Activated CD8-positive, alpha-beta T cell treated with anti-CD3 and anti-CD28 coated beads for 36 hours (primary cell): ENCODE results near the gene CREB1. TPM values are rescaled to one million over a fixed set of nuclear protein-coding genes. Genes with fewer than 3 reads are reported as not detected.
A peak's percentile ranks its signal among the peaks of the same experiment; 100 is the strongest.

Source experiments
- ATAC-seq: fragments of 200-7000 bp; cut with Tn5 transposase; one replicate; pipeline ENCODE4 v1.10.0; 2021; ENCODE audit warnings: mild to moderate bottlenecking, moderate library complexity
- CTCF ChIA-PET: fragments of 350-600 bp; sonication (Branson Sonifier 250); formaldehyde crosslinking; loops from one replicate; lab custom pipeline; 2021; ENCODE audit warnings: antibody characterized with exemption; lab: Charles Lee
- POLR2A ChIA-PET: fragments of 350-600 bp; sonication (Branson Sonifier 250); formaldehyde crosslinking; loops from one replicate; lab custom pipeline; 2021; ENCODE audit warnings: antibody characterized with exemption; lab: Charles Lee
- DNase-seq: peaks from one replicate; pipeline ENCODE4 v3.0.0-alpha.2; 2020
- H3K27ac Mint-ChIP-seq: one replicate; pipeline ENCODE4 v1.8.0; 2021; ENCODE audit warnings: mild to moderate bottlenecking, mixed read lengths
- H3K27me3 Mint-ChIP-seq: one replicate; pipeline ENCODE4 v1.8.0; 2021; ENCODE audit warnings: mixed read lengths
- H3K36me3 Mint-ChIP-seq: one replicate; pipeline ENCODE4 v1.8.0; 2021; ENCODE audit warnings: low read depth, mixed read lengths
- H3K4me1 Mint-ChIP-seq: one replicate; pipeline ENCODE4 v1.8.0; 2021; ENCODE audit warnings: low read depth, mixed read lengths
- H3K4me3 Mint-ChIP-seq: one replicate; pipeline ENCODE4 v1.8.0; 2021; ENCODE audit warnings: mild to moderate bottlenecking, moderate library complexity, mixed read lengths
- H3K9me3 Mint-ChIP-seq: one replicate; pipeline ENCODE4 v1.8.0; 2021; ENCODE audit warnings: mixed read lengths
- intact Hi-C: fragments of 100-400 bp; cut with micrococcal nuclease; formaldehyde crosslinking; loops from one replicate; pipeline ENCODE4 v1.10.0; 2022
- total RNA-seq, 2 experiments: library from RNA; stranded (reverse); gene quantifications; one replicate each; pipeline ENCODE4 v1.2.3, GENCODE V29; 2021
- TF ChIP-seq, protein P1 (sequence below): fragments of 200-600 bp; IDR thresholded peaks from one replicate; pipeline ENCODE4 v1.8.0; 2022; ENCODE audit warnings: antibody characterized with exemption, mild to moderate bottlenecking

CREB1 gene
- total RNA-seq, 2 experiments from 2014 or later, result 92.8 to 95.8 TPM

DNA sequence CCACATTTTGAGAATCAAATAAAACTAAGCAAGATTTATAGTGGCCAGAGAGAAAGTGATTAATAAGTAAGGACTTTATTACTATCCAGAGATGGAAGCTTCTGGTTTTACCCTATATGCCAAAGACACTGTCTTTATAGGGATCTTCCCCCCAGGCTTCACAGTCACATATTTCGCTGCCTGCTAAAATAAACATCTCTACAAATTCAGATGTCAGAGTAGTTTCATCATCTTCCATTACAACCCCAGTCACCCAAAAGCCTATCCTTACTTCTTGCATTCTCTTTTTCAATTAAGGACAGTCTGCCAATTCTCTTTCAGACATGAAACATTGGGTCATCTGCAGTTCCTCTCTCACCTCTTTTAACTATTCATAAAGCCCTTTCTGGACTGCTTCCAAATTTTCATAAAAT, 28.3 kb downstream of the CREB1 start:
- Mint-ChIP-seq H3K9me3 (no peaks in the 10 kb centered on the region), H3K4me1 (peaks cover 27% of the 10 kb centered on the region), H3K4me3 (no peak overlapping the region), H3K27me3 (no peaks in the 10 kb centered on the region), H3K27ac (no peak overlapping the region), H3K36me3 (peaks cover 45% of the 10 kb centered on the region)
- intact Hi-C loops, result no loop called here
- TF ChIP-seq, protein P1, sequence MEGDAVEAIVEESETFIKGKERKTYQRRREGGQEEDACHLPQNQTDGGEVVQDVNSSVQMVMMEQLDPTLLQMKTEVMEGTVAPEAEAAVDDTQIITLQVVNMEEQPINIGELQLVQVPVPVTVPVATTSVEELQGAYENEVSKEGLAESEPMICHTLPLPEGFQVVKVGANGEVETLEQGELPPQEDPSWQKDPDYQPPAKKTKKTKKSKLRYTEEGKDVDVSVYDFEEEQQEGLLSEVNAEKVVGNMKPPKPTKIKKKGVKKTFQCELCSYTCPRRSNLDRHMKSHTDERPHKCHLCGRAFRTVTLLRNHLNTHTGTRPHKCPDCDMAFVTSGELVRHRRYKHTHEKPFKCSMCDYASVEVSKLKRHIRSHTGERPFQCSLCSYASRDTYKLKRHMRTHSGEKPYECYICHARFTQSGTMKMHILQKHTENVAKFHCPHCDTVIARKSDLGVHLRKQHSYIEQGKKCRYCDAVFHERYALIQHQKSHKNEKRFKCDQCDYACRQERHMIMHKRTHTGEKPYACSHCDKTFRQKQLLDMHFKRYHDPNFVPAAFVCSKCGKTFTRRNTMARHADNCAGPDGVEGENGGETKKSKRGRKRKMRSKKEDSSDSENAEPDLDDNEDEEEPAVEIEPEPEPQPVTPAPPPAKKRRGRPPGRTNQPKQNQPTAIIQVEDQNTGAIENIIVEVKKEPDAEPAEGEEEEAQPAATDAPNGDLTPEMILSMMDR, result no peak
- ATAC-seq (no peak), DNase-seq (no peak)
- ChIA-PET POLR2A (interaction anchor here (0.9 to 1.3 kb wide), 2 partner anchors 9 to 21 kb away, joined by 4 read pairs; no protein-coding TSS in a partner anchor), CTCF (no interaction called here)

DNA sequence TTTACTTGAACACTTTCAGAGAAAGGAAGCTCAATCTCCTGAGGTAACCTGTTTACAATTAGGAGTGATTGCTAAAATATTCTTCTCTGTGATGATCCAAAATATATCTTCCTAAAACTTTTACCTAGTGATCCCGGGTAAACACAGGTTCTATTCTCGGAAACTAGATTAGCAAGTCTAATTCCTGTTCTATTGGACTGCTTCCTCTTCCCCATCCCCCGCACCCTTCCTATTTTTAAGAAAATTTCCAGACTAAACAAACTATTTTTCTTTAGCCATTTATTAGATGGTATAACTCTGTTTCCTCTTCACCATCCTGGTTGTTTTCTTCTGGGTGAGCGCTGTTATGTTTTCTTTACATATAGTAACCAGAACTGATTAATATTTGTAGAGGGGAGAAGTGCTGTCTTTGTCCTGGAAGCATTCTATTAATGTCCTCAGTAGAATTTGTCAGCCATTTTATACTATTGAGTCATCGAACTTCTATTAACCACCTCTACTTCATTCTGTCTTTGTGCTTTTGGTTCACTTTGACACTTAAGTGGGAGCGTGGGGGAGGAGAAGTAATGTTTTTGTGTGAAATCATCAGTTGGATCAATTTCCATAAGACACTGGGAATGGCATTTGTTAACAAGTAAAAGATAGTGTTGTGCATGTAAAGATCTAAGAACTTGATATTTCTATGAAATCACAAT, 31.8 kb downstream of the CREB1 start:
- H3K27ac Mint-ChIP-seq, result no peak overlapping the region
- H3K36me3 Mint-ChIP-seq, result peaks cover 54% of the 10 kb centered on the region
- no peak overlapping the region for H3K4me3 Mint-ChIP-seq
- ChIA-PET POLR2A (no interaction called here), CTCF (no interaction called here)
- no peaks in the 10 kb centered on the region for H3K9me3 Mint-ChIP-seq
- DNase-seq, result no peak
- ATAC-seq, result no peak
- TF ChIP-seq, protein P1, result no peak
- H3K27me3 Mint-ChIP-seq, result no peaks in the 10 kb centered on the region
- intact Hi-C loops, result no loop called here
- H3K4me1 Mint-ChIP-seq, result peaks cover 27% of the 10 kb centered on the region

DNA sequence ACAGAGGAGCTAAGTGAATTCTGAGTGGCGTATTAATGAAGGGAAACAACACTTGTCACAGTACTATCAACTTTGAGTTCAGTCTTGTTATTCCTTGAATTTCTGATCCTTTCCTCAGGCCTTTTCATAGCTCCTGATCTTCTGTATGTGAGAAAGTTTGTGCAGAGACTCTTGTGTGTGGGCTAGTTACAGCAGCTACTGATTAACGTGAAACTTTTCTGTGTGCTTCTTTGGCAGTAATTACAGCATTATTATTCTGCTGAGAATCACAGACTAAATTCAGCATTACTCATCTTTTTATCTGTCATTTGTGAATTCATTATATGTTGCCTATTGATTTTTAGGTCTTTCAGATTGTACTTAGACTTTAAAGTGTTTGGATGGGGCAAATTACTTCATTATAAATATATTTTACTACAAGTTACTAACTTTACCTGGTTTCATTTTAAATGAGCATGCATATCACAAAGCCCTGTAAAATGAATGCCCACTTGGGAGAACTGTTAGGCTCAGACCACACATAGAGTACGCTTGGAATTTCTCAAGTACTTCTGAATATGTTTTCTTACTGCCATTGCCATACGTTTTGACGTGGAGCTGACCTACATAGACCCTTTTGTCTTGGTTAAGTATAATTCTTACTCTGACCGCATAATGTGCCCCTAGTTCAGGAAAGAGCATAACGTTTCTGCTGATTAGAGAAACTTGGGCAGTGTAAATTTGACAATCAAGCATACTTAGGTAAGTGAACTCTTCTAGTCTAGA, 36.2 kb downstream of the CREB1 start:
- H3K27me3 Mint-ChIP-seq, result no peaks in the 10 kb centered on the region
- CTCF ChIA-PET, result no interaction called here

DNA sequence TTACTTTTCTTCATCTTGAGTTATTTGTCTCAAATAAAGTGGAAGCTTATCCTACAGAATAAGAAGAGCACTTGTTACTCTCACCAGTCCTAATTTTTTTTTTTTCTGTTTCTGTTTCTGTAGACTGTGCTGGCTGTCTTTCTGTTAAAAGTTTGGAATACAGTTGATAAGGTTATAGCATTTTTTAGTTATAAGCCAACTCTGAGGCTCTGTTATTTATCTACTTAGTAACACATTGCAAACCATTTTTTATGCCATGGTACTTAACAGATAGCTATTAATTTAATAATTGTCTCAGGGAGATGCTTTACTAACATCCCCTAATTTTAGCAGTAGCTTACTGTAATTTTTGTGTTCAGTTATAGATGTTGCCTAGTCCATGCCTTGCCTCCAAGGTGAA, 37.9 kb downstream of the CREB1 start:
- CTCF ChIA-PET, result no interaction called here
- Mint-ChIP-seq H3K36me3 (peaks cover 52% of the 10 kb centered on the region), H3K27ac (no peak overlapping the region), H3K9me3 (no peaks in the 10 kb centered on the region), H3K4me3 (no peak overlapping the region), H3K4me1 (peaks cover 23% of the 10 kb centered on the region), H3K27me3 (no peaks in the 10 kb centered on the region)
- no peak for ATAC-seq
- intact Hi-C loops, result no loop called here
- DNase-seq, result no peak
- TF ChIP-seq, protein P1, result no peak
- POLR2A ChIA-PET, result no interaction called here

More for the DNA sequence above, 36.2 kb downstream of the CREB1 start:
- TF ChIP-seq, protein P1, result no peak
- H3K4me1 Mint-ChIP-seq, result peaks cover 24% of the 10 kb centered on the region
- POLR2A ChIA-PET, result no interaction called here
- H3K36me3 Mint-ChIP-seq, result peaks cover 57% of the 10 kb centered on the region
- intact Hi-C loops, result no loop called here
- H3K27ac Mint-ChIP-seq, result peak overlapping the region; percentile 50
- no peak overlapping the region for H3K4me3 Mint-ChIP-seq
- ATAC-seq (no peak), DNase-seq (no peak)
- no peaks in the 10 kb centered on the region for H3K9me3 Mint-ChIP-seq

DNA sequence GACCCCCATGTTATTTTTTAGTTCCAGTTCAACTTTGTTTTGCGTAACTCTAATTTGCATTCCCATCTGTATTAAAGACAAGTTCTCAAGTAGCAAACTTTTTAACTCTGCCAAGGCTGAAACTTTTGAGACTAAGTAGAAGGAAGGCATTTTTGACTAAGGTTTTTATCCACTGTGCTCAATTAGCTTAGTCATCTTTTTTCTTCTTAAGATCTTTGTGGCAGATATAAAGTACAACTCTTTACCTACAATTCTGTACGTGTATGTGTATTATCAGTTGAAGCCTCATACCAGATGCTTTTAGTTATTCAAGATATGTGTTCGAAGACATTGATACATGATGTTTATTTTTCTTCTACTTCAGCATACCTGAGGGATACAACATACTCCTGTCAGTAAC, 41.6 kb downstream of the CREB1 start:
- Mint-ChIP-seq H3K4me1 (peaks cover 17% of the 10 kb centered on the region), H3K36me3 (peaks cover 54% of the 10 kb centered on the region), H3K4me3 (no peak overlapping the region), H3K27ac (no peak overlapping the region), H3K9me3 (no peaks in the 10 kb centered on the region), H3K27me3 (no peaks in the 10 kb centered on the region)
- intact Hi-C loops, result no loop called here
- DNase-seq (no peak), ATAC-seq (no peak)
- TF ChIP-seq, protein P1, result no peak
- POLR2A ChIA-PET, result no interaction called here
- CTCF ChIA-PET, result no interaction called here
